ENCODE measurements around the gene FLYWCH1.

Gene FLYWCH1

DNA sequence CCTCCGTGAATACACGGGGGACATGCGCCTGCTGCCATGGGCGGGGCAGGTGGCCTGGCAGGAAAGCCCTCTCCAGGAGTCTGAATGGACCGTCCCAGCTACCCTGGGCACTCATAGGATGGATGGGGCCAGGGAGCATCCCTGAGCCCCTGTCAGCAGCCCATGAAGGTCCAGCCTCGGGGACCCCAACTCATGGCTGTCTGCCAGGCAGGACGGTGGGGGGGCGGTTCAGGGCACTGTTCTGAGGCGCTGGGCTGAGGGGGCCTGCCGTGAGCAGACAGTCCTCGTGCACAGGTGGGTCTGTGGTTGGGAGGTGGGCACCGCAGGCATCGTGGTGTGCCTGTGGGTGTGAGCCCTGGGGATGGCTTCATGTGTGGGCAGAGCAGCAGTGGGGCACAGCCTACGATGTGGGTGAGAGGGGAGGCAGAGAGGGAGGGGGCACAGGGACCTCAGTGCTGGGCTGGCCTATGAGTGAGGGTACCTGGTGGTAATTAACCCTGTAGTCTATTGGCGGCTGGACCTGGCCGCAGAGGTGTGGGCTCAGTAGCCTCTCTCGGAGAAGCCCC is 75.0 kb downstream of the FLYWCH1 start:
- TF ChIP-seq POLR2AphosphoS5 (IDR thresholded peaks at IDR 0.05; ENCODE audit: low read depth, low read length): no peak
- TF ChIP-seq FOXP2 (optimal IDR thresholded peaks at IDR 0.05; ENCODE audit: borderline replicate concordance, extremely low read depth, extremely low read length, insufficient read depth): no peak
- no peak for TF ChIP-seq SIN3A (IDR thresholded peaks at IDR 0.05; ENCODE audit: borderline replicate concordance, insufficient read depth, low read length)
- TF ChIP-seq, protein P1, sequence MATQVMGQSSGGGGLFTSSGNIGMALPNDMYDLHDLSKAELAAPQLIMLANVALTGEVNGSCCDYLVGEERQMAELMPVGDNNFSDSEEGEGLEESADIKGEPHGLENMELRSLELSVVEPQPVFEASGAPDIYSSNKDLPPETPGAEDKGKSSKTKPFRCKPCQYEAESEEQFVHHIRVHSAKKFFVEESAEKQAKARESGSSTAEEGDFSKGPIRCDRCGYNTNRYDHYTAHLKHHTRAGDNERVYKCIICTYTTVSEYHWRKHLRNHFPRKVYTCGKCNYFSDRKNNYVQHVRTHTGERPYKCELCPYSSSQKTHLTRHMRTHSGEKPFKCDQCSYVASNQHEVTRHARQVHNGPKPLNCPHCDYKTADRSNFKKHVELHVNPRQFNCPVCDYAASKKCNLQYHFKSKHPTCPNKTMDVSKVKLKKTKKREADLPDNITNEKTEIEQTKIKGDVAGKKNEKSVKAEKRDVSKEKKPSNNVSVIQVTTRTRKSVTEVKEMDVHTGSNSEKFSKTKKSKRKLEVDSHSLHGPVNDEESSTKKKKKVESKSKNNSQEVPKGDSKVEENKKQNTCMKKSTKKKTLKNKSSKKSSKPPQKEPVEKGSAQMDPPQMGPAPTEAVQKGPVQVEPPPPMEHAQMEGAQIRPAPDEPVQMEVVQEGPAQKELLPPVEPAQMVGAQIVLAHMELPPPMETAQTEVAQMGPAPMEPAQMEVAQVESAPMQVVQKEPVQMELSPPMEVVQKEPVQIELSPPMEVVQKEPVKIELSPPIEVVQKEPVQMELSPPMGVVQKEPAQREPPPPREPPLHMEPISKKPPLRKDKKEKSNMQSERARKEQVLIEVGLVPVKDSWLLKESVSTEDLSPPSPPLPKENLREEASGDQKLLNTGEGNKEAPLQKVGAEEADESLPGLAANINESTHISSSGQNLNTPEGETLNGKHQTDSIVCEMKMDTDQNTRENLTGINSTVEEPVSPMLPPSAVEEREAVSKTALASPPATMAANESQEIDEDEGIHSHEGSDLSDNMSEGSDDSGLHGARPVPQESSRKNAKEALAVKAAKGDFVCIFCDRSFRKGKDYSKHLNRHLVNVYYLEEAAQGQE (IDR thresholded peaks at IDR 0.05; ENCODE audit: insufficient read depth in 1 of 2, low read depth in 2 of 2, low read length in 2 of 2): no peak
- no peak for TF ChIP-seq TAF1 (IDR thresholded peaks at IDR 0.05; ENCODE audit: borderline replicate concordance, insufficient read depth, low read length)

DNA sequence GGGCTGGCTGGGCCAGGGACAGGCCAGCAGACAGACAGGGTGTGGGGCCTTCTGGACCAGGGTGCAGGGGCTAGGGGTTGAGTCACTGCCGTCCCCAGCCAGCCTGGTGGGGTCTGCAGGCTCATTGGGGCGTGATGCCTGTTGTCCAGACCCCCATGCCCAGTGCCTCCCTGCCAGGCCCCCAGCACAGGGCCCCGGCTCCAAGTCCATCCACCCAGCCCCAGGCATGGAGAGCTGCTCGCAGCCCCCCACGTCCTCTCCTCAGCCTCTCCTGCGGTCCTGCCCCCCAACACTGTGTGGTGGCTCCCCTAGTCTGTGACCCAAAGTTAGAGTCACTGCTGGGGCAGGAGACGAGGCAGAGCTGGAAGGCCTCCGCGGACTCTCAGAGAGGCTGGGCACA is 75.6 kb downstream of the FLYWCH1 start:
- TF ChIP-seq TAF1 (IDR thresholded peaks at IDR 0.05; ENCODE audit: borderline replicate concordance, insufficient read depth, low read length): no peak
- TF ChIP-seq, protein P1 (IDR thresholded peaks at IDR 0.05; ENCODE audit: insufficient read depth in 1 of 2, low read depth in 2 of 2, low read length in 2 of 2): no peak

DNA sequence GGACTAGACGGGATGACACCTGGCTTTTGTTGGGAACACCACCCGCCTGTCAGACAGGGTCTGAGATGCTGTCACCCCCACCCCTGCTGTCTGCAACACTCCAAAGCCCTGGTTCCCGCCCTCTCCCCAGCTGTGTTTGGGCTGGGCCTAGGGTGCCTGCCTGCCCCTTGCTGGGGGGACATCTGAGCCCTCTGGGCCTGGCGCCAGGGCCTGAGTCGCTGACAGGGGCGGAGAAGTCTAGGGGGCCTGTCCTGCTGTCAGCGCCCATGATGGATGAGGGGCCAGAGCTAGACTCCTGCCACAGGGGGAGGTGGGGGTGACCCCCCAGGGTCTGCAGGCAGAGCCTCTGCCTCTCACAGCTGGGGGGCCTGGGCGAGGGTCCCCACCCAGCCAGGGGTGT is 76.1 kb downstream of the FLYWCH1 start:
- TF ChIP-seq, protein P1 (IDR thresholded peaks at IDR 0.05; ENCODE audit: insufficient read depth in 1 of 2, low read depth in 2 of 2, low read length in 2 of 2): no peak
- TF ChIP-seq FOXP2 (optimal IDR thresholded peaks at IDR 0.05; ENCODE audit: borderline replicate concordance, extremely low read depth, extremely low read length, insufficient read depth) (no peak), SIN3A (IDR thresholded peaks at IDR 0.05; ENCODE audit: borderline replicate concordance, insufficient read depth, low read length) (no peak), TAF1 (IDR thresholded peaks at IDR 0.05; ENCODE audit: borderline replicate concordance, insufficient read depth, low read length) (no peak), POLR2AphosphoS5 (IDR thresholded peaks at IDR 0.05; ENCODE audit: low read depth, low read length) (no peak)

DNA sequence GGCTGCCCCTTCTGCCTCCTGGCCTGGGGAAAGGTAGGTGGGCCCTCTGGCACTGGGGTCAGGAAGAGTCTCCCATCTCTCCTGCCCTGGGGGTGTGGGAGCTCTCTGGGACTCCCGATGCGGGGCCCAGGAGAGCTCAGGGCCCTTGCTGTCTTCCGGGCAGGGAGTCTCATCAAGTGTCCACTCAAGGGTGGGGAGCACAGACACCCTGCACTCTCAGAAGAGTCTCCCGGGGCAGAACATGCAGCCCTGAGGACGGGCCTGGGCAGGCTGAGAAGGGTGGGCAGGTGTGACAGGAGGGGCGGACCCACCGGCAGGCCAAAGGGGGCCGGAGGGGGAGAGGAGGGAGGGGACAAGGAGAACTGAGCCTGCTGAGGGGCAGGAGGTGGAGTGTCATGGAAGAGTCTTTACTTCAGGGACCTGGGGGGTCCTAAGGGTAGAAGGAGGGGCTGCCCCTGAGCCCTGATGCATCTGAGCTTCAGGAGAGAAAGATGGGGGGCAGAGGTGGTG is 76.9 kb downstream of the FLYWCH1 start:
- TF ChIP-seq POLR2AphosphoS5 (IDR thresholded peaks at IDR 0.05; ENCODE audit: low read depth, low read length) (no peak), TAF1 (IDR thresholded peaks at IDR 0.05; ENCODE audit: borderline replicate concordance, insufficient read depth, low read length) (no peak), FOXP2 (optimal IDR thresholded peaks at IDR 0.05; ENCODE audit: borderline replicate concordance, extremely low read depth, extremely low read length, insufficient read depth) (no peak), SIN3A (IDR thresholded peaks at IDR 0.05; ENCODE audit: borderline replicate concordance, insufficient read depth, low read length) (no peak)
- TF ChIP-seq, protein P1 (IDR thresholded peaks at IDR 0.05; ENCODE audit: insufficient read depth in 1 of 2, low read depth in 2 of 2, low read length in 2 of 2): no peak

DNA sequence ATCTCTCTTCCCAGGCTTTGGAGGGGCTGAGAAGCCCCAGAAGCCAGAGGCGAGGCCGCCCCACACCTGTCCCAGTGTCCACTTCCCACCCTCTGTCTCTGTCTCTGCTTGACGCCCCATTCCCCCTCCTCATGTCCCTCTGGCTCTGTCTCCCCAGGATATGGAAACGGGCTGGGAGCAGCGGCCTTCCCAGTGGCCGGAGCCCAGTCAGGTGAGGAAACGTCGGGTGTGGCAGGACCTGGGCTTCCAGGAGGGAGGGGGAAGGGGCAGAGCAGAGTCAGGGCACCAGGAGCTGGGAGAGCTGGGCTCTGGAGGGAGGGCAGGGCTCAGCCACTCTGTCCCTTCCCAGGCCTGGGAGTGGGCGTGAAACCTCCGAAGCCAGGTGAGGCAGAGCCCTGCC is 79.2 kb downstream of the FLYWCH1 start:
- TF ChIP-seq SIN3A (IDR thresholded peaks at IDR 0.05; ENCODE audit: borderline replicate concordance, insufficient read depth, low read length) (no peak), POLR2AphosphoS5 (IDR thresholded peaks at IDR 0.05; ENCODE audit: low read depth, low read length) (no peak), FOXP2 (optimal IDR thresholded peaks at IDR 0.05; ENCODE audit: borderline replicate concordance, extremely low read depth, extremely low read length, insufficient read depth) (no peak), TAF1 (IDR thresholded peaks at IDR 0.05; ENCODE audit: borderline replicate concordance, insufficient read depth, low read length) (no peak)
- TF ChIP-seq, protein P1 (IDR thresholded peaks at IDR 0.05; ENCODE audit: insufficient read depth in 1 of 2, low read depth in 2 of 2, low read length in 2 of 2): no peak

Data from PFSK-1 (cell line).